CD4-positive, alpha-beta T cell treated with Interleukin-15 for 4 hours (primary cell): Measurements from ENCODE around the gene PGA3.
A peak's percentile ranks its signal among the peaks of the same experiment; 100 is the strongest.
"Not testable (repeated sequence)": the region's sequence is repeated elsewhere in the genome, so short reads cannot be mapped to it uniquely, and the experiment has no call there.

ENCODE experiments used
- DNase-seq: peaks from one replicate; pipeline ENCODE4 v3.0.0-alpha.2; 2020; ENCODE audit warnings: low spot score

The PGA3 gene

DNA sequence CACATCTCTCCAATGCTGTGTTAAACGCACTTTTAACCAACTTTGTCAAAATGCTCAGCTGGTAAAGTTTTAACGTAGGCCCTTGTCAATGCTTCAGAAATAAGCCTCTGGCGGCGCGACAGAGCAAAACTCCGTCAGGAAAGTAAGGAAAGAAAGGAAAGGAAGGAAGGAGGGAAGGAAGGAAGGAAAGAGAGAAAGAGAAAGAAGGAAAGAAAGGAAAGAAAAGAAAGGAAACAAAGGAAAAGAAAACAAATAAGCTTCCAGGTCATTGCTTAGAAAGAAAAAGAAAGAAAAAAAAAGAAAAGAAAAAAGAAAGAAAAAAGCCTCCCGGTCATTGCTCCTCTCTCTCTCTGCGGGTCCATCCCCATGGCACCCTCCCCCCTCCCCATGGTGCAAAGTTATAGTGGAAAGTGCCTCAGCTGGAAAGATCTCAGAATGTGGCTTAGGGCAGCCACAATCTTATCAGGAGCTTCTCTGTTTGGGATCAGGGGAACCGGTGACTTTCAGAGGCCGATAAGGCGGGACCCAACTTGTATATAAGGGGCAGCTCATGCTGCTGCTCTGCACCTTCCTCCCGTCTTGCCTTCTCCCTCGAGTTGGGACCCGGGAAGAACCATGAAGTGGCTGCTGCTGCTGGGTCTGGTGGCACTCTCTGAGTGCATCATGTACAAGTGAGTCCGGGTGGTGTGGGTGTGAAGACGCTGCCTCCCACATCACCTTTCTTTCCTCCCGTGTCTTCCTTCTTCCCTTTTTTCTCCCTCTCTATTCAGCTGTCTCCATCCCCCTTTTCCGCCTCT is at the start of gene PGA3:
PGA3 (plus strand) TSS at position 566 of the 797 bp plus-strand sequence; CDS start at position 616, 50 bp downstream.
- DNase-seq = not testable (repeated sequence)

DNA sequence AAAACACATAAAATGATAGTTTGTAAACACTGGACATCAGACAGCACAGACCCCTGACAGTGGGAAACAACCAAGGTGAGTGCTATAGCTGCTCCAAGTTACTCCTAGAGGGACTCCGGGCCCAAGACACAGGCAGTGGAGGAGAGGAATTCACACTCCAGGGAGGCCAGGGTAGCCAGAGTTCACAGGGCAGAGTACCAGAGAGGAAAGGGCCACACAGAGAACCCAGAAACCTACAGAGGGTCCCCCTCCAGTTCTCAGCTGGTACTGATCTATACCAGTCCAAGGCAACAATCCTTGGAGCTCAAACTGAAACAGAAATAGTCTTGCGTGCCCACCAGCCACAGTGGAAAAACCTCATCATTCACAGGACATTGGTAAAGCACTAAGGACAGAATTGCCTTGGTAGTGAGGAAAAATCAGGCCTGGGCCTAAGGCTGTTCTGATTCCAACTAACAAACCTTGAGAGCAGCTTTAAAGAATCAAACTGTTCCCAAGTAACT is 49.7 kb upstream of the PGA3 start:
- DNase-seq = no peak

DNA sequence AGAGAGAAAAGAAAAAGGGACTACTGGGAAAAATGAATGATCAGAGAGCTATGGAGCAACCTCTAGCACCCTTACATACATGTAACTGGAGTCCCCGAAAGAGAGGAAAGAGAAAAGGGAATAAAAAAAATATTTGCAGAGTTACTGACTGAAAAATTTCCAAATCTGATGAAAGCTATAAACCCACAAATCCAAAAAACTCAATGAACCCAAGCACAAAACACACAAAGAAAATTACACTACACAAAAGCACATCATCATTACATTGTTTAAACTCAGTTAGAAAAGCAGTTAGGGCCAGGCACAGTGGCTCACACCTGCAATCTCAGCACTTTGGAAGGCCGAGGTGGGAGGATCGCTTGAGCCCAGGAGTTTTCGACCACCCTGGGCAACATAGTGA is 48.8 kb upstream of the PGA3 start:
- no peak for DNase-seq

DNA sequence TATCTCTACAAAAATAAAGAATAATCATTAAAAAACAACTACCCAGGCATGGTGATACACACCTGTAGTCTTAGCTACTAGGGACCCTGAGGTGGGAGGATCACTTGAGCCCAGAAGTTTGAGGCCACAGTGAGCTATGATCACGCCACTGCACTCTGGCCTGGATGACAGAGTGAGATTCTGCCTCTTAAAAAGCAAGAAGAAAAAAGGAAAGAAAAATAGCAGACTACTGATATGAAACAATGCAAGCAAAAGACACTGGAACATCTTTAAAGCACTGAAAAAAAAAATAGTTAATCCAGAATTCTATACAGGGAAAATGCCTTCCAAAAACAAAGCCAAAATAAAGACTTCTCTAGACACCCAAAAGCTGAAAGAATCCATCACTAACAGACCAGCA is 48.0 kb upstream of the PGA3 start:
- DNase-seq = no peak

GRCh38 chr11:61155741-61156140 is 47.6 kb upstream of the PGA3 start:
- DNase-seq = no peak

- DNase-seq = no peak
Measured at GRCh38 chr11:61157743-61158142, 45.6 kb upstream of the PGA3 start.

GRCh38 chr11:61158691-61159381 is 44.5 kb upstream of the PGA3 start:
- no peak for DNase-seq

DNA sequence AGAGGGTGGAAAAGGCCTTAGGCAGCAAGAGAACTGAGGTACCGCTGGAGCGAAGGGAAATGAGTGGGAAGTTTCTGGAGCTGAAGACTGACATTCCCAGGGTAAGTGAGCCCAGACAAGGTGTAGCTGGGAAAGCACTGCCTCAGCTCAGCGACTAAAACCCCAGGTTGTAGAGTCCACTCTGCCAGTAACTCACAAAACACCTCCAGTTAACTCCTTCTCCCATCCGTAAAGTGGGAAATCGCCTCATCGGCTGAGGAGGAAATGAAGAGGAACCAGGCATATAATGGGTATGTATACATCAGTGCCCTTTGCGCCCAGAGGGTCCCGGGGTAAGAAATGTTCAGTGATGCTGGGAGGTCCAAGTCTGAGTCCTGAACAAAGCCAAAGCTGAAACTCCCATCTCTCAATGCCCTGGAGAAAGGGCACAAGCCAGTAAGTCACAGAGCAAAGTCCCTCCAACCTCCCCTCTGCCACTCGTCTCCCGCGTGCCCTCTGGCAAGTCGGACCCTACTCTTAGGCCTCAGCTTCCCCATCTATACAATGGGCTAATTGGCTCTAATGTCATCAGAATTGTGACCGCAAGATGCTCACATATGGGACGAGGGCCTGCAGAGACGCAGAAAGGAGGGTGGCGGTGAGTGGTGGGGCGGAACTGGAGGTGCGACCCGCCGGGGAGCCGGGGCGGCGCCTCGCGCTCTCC is 42.7 kb upstream of the PGA3 start:
- DNase-seq = no peak

DNA sequence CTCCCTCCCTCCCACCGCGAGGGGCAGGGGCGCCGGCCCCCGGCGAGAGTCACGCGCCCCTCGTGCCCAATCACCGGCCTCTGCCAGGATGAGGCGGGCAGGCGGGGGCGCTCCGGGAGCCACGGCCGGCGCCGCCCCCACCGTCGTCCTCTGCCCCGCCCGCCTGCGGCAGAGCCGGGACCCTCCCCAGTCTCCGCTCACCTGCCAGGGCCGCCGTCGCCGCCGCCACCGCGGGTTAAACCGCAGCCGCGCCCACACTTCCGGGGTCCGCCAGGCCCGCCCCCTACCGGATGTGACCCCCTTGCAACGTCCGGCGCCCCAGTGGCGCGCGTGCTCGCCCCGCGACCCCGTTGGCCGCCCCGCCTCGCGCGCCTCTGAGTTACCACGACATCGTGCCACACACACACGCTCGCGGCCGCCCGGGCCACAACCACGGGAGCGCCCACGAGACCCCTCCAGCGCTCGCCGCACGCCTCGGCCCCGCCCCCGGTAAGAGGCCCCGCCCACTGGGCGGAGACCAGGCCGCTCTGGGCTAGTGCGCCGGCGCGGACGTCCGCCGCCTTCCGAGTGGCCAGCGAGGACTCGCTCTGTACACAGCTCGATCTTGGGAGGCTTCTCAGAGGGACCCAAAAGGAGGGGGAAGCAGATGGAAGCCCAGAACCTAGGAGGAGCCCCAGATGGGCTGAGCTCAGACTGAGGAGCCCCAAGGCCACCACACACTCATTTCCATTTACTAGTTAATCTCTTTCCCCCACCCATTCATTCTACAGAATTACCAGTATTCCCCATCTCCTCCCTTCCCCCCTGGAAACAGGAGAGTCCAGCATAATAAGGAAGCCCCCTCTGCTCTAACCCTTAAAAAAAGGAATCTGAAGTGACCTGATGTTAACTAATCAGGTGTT is 41.9 kb upstream of the PGA3 start, which contains the start of gene VPS37C:
VPS37C (minus strand) TSS at position 237 of the 902 bp plus-strand sequence. CDS start 22,597 bp downstream, outside the sequence.
- peak; percentile 94 for DNase-seq

GRCh38 chr11:61162092-61162941 is 41.0 kb upstream of the PGA3 start:
- DNase-seq = no peak

DNA sequence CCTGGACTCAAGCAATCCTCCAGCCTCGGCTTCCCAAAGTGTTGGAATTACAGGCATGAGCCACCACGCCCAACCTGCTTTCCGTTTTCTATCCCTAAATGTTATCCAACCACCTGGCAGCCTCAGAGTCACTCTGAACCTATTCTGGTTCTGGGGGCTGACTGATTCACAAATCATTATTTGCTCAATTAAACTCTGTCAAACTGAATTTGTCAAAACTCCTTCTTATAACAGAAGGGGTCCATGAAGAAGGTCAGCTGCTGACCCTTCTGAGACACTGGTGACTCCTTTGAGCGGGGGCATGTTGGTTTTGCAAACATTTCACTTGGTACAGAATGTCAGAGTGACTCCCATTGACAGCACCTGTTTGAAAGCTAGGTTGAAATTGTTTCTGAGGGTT is 40.3 kb upstream of the PGA3 start:
- DNase-seq = no peak

GRCh38 chr11:61163714-61164605 is 39.4 kb upstream of the PGA3 start:
- no peak for DNase-seq

- DNase-seq = no peak
Measured at GRCh38 chr11:61164606-61165424, 38.5 kb upstream of the PGA3 start.

DNA sequence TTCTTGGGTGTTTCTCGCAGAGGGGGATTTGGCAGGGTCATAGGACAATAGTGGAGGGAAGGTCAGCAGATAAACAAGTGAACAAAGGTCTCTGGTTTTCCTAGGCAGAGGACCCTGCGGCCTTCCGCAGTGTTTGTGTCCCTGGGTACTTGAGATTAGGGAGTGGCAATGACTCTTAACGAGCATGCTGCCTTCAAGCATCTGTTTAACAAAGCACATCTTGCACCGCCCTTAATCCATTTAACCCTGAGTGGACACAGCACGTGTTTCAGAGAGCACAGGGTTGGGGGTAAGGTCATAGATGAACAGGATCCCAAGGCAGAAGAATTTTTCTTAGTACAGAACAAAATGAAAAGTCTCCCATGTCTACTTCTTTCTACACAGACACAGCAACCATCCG is 37.5 kb upstream of the PGA3 start:
- not testable (repeated sequence) for DNase-seq

DNA sequence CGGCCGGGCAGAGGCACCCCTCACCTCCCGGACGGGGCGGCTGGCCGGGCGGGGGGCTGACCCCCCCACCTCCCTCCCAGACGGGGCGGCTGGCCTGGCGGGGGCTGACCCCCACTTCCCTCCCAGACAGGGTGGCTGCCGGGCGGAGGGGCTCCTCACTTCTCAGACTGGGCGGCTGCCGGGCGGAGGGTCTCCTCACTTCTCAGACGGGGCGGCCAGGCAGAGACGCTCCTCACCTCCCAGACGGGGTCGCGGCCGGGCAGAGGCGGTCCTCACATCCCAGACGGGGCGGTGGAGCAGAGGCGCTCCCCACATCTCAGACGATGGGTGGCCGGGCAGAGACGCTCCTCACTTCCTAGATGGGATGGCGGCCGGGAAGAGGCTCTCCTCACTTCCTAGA is 37.0 kb upstream of the PGA3 start:
- DNase-seq = not testable (repeated sequence)

DNA sequence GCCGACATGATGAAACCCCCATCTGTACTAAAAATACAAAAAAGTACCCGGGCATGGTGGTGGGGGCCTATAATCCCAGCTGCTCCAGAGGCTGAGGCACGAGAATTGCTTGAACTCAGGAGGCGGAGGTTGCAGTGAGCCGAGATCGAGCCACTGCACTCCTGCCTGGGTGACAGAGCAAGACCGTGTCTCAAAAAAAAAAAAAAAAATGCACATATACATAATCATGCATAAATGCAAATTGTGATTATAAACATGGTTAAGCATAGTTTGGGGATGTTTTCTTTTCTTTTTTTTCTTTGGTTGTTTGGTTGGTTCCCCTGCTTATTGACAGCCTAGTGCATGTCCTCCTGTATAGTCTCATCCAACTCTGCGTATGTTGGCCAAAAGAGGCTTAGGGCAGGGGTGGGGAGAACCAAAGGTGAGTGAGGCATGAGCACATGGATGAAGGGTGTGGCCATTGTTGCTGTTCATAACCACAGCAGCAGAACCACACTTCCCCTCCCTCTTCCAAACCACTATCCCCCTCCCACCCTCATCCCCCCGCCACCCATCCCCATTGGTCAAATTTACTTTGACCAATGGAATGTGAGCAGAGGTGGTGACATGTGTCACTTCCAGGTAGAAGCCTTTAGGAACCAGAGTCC is 35.1 kb upstream of the PGA3 start:
- DNase-seq = no peak

DNA sequence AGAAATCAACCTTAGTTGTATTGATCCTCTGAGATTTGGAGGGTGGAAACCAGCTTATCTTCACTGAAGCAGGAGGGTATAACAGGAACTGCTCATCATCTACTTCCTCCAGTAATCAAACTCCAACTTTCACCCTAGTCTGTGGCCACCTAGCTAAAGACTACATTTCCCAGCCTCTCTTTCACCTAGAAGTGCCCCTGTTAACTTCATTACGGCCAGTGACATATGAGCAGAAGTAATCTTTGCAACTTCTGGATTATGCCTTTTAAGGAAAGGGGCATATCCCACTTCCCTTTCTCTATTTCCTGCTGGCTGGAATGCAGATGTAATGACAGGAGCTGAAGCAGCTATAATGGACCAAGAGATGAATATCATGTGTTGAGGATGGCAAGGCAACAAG is 34.5 kb upstream of the PGA3 start:
- DNase-seq = no peak

DNA sequence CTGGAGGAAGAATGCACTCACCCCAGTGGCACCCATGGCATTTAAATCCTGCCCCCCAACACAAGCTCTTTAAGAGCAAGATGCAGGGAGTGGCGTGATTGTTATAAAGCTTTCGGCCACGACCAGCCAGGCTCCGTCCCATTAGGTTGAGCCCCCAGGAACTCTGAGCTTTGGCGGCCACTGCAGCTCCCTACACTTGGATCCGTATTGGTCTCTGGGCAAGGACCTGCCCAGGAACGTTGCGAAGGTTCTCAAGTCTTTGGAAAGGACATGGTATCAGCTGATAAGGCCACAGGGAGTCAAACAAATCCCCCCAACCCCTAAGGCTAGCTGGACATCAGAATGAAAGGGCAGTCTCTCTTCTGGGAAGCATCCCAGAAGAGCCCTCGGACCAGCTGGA is 32.7 kb upstream of the PGA3 start:
- no peak for DNase-seq
